PFSK-1 (cell line): Measurements from ENCODE around the gene CUX1.

ENCODE experiments used
- POLR2AphosphoS5 ChIP-seq: IDR thresholded peaks from 2 replicates; pipeline ENCODE4 v1.6.1; 2012; ENCODE audit warnings: low read depth, mild to moderate bottlenecking, control low read depth, low read length, moderate library complexity
- TF ChIP-seq, protein P1 (sequence below), 2 experiments: IDR thresholded peaks; 2 replicates each; pipeline versions ENCODE4 v1.6.1 to v1.8.0; 2011 to 2012; ENCODE audit warnings: low read depth in 2 of 2, low read length in 2 of 2, control low read depth in 1 of 2, inconsistent platforms in 1 of 2, mild to moderate bottlenecking in 1 of 2, moderate library complexity in 1 of 2; ENCODE audit not compliant: insufficient read depth in 1 of 2

DNA sequence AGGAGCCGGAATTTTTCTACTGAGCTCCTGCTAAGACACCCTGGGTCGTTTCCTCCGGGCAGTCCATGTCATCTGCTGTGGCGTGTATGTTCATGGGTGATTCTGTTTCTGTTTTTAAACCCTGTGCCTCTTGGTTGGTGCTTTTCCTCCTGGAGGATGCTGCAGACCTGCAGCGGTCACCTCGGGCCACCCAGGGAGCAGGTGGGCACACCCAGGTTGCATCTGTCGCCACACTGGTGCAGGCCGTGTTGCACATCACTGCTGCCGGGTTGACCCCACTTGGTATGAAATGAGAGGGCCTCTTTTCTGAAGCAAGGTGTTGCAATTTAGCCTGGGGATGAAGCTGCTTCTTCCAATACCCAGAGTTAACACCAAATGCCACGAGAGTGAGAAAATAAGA lies 127.2 kb downstream of the CUX1 start:
- no peak for TF ChIP-seq POLR2AphosphoS5
- TF ChIP-seq, protein P1, sequence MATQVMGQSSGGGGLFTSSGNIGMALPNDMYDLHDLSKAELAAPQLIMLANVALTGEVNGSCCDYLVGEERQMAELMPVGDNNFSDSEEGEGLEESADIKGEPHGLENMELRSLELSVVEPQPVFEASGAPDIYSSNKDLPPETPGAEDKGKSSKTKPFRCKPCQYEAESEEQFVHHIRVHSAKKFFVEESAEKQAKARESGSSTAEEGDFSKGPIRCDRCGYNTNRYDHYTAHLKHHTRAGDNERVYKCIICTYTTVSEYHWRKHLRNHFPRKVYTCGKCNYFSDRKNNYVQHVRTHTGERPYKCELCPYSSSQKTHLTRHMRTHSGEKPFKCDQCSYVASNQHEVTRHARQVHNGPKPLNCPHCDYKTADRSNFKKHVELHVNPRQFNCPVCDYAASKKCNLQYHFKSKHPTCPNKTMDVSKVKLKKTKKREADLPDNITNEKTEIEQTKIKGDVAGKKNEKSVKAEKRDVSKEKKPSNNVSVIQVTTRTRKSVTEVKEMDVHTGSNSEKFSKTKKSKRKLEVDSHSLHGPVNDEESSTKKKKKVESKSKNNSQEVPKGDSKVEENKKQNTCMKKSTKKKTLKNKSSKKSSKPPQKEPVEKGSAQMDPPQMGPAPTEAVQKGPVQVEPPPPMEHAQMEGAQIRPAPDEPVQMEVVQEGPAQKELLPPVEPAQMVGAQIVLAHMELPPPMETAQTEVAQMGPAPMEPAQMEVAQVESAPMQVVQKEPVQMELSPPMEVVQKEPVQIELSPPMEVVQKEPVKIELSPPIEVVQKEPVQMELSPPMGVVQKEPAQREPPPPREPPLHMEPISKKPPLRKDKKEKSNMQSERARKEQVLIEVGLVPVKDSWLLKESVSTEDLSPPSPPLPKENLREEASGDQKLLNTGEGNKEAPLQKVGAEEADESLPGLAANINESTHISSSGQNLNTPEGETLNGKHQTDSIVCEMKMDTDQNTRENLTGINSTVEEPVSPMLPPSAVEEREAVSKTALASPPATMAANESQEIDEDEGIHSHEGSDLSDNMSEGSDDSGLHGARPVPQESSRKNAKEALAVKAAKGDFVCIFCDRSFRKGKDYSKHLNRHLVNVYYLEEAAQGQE (IDR thresholded peaks at IDR 0.05; ENCODE audit: insufficient read depth in 1 of 2, low read depth in 2 of 2, low read length in 2 of 2): no peak
